ENCODE results near the gene ACKR2.

GRCh38 chr3:42799376-42799775 is 9.9 kb upstream of the ACKR2 start:
- TF ChIP-seq CTCF (IDR thresholded peaks at IDR 0.05 in 2 of 3, conservative IDR thresholded peaks at IDR 0.05 in 1 of 3; ENCODE audit: borderline replicate concordance in 1 of 3, insufficient read depth in 1 of 3, low read depth in 2 of 3, low read length in 2 of 3) (no peak), EZH2 (IDR thresholded peaks at IDR 0.05) (no peak), POLR2A (IDR thresholded peaks at IDR 0.05; ENCODE audit: borderline replicate concordance, extremely low read depth, insufficient read depth, insufficient read length) (no peak), MAX (IDR thresholded peaks at IDR 0.05) (no peak), FOSL1 (IDR thresholded peaks at IDR 0.05; ENCODE audit: low read depth) (no peak), EZH2phosphoT487 (IDR thresholded peaks at IDR 0.05; ENCODE audit: borderline replicate concordance) (no peak), REST (IDR thresholded peaks at IDR 0.05; ENCODE audit: low read depth) (no peak), ZNF274 (IDR thresholded peaks at IDR 0.05; ENCODE audit: low read depth, low read length) (no peak), EGR1 (IDR thresholded peaks at IDR 0.05; ENCODE audit: low read depth) (no peak)
